Heart right ventricle (tissue), 16 donors: ENCODE data around the gene STAB2. TPM values are rescaled to one million over a fixed set of nuclear protein-coding genes. Genes with fewer than 3 reads are reported as not detected.

Source experiments
- ATAC-seq, 8 donors: fragments of 200-7000 bp; cut with Tn5 transposase; one replicate each; pipeline ENCODE4 v1.9.1; 2020; ENCODE audit warnings: mild to moderate bottlenecking in 8 of 8, moderate library complexity in 8 of 8, moderate number of reproducible peaks in 1 of 8
- DNase-seq, 2 donors: peaks; one replicate each; pipeline ENCODE4 v3.0.0-alpha.2; 2020
- H3K27ac ChIP-seq, 10 donors: fragments of 200-600 bp; sonication (generic) in 2 of 10; one replicate each; pipeline versions ENCODE4 v1.5.0 to v1.8.0; 2020 to 2022; ENCODE audit warnings: mild to moderate bottlenecking in 3 of 10
- H3K27me3 ChIP-seq, 7 donors: fragments of 200-600 bp; one replicate each; pipeline ENCODE4 v1.8.0; 2021 to 2022; ENCODE audit warnings: mild to moderate bottlenecking in 2 of 7
- H3K36me3 ChIP-seq, 9 donors: fragments of 200-600 bp; sonication (generic) in 1 of 9; one replicate each; pipeline versions ENCODE4 v1.5.0 to v1.8.0; 2020 to 2022; ENCODE audit warnings: mild to moderate bottlenecking in 2 of 9
- H3K4me1 ChIP-seq, 9 donors: fragments of 200-600 bp; sonication (generic) in 1 of 9; one replicate each; pipeline versions ENCODE4 v1.5.0 to v1.8.0; 2020 to 2022; ENCODE audit warnings: mild to moderate bottlenecking in 4 of 9
- H3K4me3 ChIP-seq, 10 donors: fragments of 200-600 bp; sonication (generic) in 2 of 10; one replicate each; pipeline versions ENCODE4 v1.5.0 to v1.8.0; 2020 to 2022; ENCODE audit warnings: mild to moderate bottlenecking in 7 of 10, moderate library complexity in 2 of 10
- H3K9me3 ChIP-seq, 11 donors: fragments of 200-600 bp in 10 of 11; sonication (generic) in 2 of 11; one replicate each; pipeline versions ENCODE4 v1.5.0 to v1.8.0; 2013 to 2022; ENCODE audit warnings: mild to moderate bottlenecking in 2 of 11, control low read depth in 1 of 11, moderate library complexity in 1 of 11
- WGBS, 2 donors: extraction: QIAGEN DNeasy Blood & Tissue Kit; methylation state at CpG; one replicate each; pipeline ENCODE4 v1.1.7; 2013; ENCODE audit warnings: inconsistent platforms in 1 of 2; 5-methylcytosine and 5-hydroxymethylcytosine counted together
- intact Hi-C, 10 donors: fragments of 100-400 bp; cut with DNase I; formaldehyde crosslinking; loops; one replicate each; pipeline versions ENCODE4 v1.11.1 to v1.14.2; 2022
- polyA plus RNA-seq, 2 donors: library from polyadenylated mRNA; stranded (reverse); fragments of 200-250 nt; gene quantifications; one replicate each; pipeline ENCODE4 v1.2.3, GENCODE V29; 2013
- total RNA-seq, 10 donors: library from RNA; stranded (reverse); fragmentation: NEBNext Ultra II Directional in 3 of 10; extraction: Animal tissue kit (Norgen Biotek cat#: 25700) in 3 of 10; gene quantifications; one replicate each; pipeline versions ENCODE4 v1.2.1 to v1.2.4, GENCODE V29; 2021 to 2023
- TF ChIP-seq, protein P1 (sequence below), 9 donors: fragments of 200-600 bp; sonication (generic) in 2 of 9; IDR thresholded peaks; one replicate each; pipeline versions ENCODE4 v1.5.0 to v1.8.0; 2021 to 2022; ENCODE audit warnings: antibody characterized with exemption in 9 of 9, mild to moderate bottlenecking in 5 of 9, moderate library complexity in 1 of 9
- donor health status: Arrhythmogenic right ventricular cardiomyopathy.
- donor health status: ischemic (EF 13 %, LVEDD 7.1; RV severe dilation, severe dysfunction).
- donor health status: healthy with polysubstance abuse.
- donor health status: DM: no; HTN: yes; CAD: no.
- donor health status: DM: no; HTN: no; CAD: no.
- donor health status: ischemic (EF 25% LVEDD 6.9; RV normal size, moderate dysfunction).
- donor health status: ischemic (EF 25% LVEDD 5.7; RV mildly dilated, moderate dysfunction).
- donor health status: healthy.
- donor health status: DM: yes; HTN: yes; CAD: no.
- donor health status: Ischemic cardiomyopathy.
- donor health status: ischemic (EF 35%, LVEDD 5.7; RV mildly dilated, moderate dysfunction).
- donor health status: nonischemic (EF 11% LVEDD 7.7; RV severe dilation, severe dysfunction).
- donor health status: DM: yes; HTN: yes; CAD: no.
- donor health status: PGD.
- donor health status: ischemic (EF 29% LVEDD 5.4; RV normal size, mild dysfunction).
- donor health status: nonischemic (EF 23%, LVEDD 6.1; RV moderate dilation, normal function).

STAB2 gene
- total and polyA plus RNA-seq, 12 donors: 0.01 to 0.50 (median 0.17) TPM; not detected in 3

DNA sequence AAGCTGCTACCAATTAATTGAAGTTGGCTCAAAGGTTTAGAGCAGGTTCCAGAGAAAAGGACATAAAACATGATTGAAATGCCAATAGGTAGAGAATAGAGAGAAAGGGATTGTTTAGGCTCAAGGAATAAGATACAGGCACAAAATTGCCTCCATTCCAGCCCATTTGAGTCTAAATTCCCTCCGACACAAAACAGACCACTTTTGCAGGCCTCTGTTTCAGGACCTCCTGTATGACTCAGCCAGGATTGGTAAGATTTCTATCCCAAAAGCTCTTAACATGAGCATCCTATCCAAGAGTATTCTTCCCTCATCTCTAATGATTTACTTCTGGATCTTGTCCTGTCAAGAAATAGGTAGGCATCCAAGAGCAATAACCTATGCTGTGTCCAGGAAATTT is 123.5 kb downstream of the STAB2 start:
- peaks cover 0 to 7% (median 0%) of the 10 kb centered on the region in 9 donors for H3K4me1 ChIP-seq
- no peak overlapping the region for H3K27ac ChIP-seq
- TF ChIP-seq, protein P1, sequence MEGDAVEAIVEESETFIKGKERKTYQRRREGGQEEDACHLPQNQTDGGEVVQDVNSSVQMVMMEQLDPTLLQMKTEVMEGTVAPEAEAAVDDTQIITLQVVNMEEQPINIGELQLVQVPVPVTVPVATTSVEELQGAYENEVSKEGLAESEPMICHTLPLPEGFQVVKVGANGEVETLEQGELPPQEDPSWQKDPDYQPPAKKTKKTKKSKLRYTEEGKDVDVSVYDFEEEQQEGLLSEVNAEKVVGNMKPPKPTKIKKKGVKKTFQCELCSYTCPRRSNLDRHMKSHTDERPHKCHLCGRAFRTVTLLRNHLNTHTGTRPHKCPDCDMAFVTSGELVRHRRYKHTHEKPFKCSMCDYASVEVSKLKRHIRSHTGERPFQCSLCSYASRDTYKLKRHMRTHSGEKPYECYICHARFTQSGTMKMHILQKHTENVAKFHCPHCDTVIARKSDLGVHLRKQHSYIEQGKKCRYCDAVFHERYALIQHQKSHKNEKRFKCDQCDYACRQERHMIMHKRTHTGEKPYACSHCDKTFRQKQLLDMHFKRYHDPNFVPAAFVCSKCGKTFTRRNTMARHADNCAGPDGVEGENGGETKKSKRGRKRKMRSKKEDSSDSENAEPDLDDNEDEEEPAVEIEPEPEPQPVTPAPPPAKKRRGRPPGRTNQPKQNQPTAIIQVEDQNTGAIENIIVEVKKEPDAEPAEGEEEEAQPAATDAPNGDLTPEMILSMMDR (IDR thresholded peaks at IDR 0.05): no peak
- H3K4me3 ChIP-seq: no peak overlapping the region
- H3K9me3 ChIP-seq: no peaks in the 10 kb centered on the region
- no peaks in the 10 kb centered on the region for H3K36me3 ChIP-seq
- H3K27me3 ChIP-seq: no peaks in the 10 kb centered on the region
- no peak for ATAC-seq
- WGBS, 2 donors: 97 to 100% methylated on average over 1 of the region's 1 CpG
- no peak for DNase-seq
- intact Hi-C loops: no loop called here

DNA sequence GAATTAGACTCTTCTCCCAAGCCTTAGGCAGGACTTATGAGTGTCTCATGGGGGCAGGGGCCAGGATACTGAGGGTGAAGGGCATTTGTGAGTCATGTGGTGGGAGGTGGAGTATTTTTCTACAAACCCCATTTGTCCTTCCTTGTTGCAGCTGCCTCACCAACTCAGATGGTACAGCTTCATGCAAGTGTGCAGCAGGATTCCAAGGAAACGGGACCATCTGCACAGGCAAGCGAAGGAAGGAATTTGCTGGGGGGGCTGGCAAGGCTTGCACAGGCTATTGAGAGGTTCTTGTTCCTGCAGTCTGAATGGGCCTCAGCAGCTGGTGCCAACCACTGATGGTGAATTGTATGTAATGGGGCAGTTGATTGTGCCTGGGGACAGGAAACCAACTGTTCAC is 125.1 kb downstream of the STAB2 start:
- WGBS, 2 donors: 81 to 87% methylated on average over 2 of the region's 2 CpGs
- TF ChIP-seq, protein P1 (IDR thresholded peaks at IDR 0.05): no peak
- intact Hi-C loops: no loop called here
- no peaks in the 10 kb centered on the region for H3K27me3 ChIP-seq
- no peak overlapping the region for H3K27ac ChIP-seq
- H3K4me1 ChIP-seq: peaks cover 0 to 7% (median 0%) of the 10 kb centered on the region in 9 donors
- DNase-seq (no peak), ATAC-seq (no peak)
- no peaks in the 10 kb centered on the region for H3K36me3 ChIP-seq
- no peaks in the 10 kb centered on the region for H3K9me3 ChIP-seq
- H3K4me3 ChIP-seq: no peak overlapping the region

DNA sequence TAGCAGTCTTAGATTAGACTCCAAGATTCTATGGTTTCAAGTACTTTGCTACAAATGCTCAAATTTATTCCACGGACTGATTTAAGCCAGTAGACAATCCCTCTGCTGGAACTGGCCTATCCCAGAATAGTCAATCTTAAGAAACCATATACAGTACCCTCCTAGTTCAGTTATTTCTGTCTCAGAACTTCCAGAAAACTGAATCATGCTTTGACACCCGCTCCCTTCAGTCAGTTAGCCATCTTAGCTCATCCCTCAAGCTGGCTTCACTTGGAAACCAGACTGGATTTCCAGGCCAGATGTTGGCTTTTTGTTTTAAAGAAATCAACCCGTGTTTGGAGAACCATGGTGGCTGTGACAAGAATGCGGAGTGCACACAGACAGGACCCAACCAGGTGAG is 128.4 kb downstream of the STAB2 start:
- Histone ChIP-seq H3K27ac (no peak overlapping the region), H3K4me1 (peaks cover 0 to 7% (median 0%) of the 10 kb centered on the region in 9 donors), H3K4me3 (no peak overlapping the region), H3K9me3 (no peaks in the 10 kb centered on the region), H3K27me3 (no peaks in the 10 kb centered on the region), H3K36me3 (no peaks in the 10 kb centered on the region)
- no peak for DNase-seq
- intact Hi-C loops: no loop called here
- TF ChIP-seq, protein P1 (IDR thresholded peaks at IDR 0.05): no peak
- ATAC-seq: no peak
- WGBS, 2 donors: 85 to 93% methylated on average over 4 of the region's 4 CpGs

DNA sequence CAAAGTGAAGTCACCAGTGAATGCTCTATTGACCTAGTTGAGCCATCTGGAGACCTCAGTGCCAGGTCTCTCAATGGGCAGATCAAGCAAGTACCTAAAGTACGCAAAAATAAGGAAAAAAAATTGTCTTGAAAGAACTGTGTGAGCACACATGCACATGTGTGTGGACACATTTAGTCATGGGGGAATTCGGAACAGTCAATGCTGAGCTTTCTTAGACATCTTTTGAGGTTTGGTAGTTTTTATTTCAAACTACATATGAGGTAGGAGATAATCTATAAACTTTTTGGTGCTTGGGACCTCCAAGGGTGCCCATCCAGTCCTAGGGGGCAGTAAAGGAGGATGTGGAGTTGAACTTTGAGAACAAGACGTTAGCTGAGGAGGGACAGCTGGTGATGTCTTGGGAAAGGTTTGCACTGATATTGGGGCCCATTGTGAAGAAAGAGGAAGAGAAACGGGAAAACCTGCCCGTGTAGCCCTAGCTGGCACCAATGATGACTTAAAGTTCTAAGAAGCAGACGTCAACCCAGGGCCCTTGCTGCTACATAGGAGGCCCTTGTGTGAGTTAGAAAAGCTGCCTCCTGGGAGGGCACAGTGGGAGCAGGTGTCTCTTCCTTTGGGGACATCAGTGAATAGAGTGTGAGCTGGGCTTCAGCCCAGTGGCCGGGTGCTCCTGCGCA is 129.6 kb downstream of the STAB2 start:
- H3K4me3 ChIP-seq: no peak overlapping the region
- TF ChIP-seq, protein P1 (IDR thresholded peaks at IDR 0.05): no peak
- H3K4me1 ChIP-seq: peaks cover 0 to 7% (median 0%) of the 10 kb centered on the region in 9 donors
- H3K36me3 ChIP-seq: no peaks in the 10 kb centered on the region
- H3K27me3 ChIP-seq: no peaks in the 10 kb centered on the region
- H3K9me3 ChIP-seq: no peaks in the 10 kb centered on the region
- intact Hi-C loops: no loop called here
- no peak overlapping the region for H3K27ac ChIP-seq
- no peak for ATAC-seq
- no peak for DNase-seq
- 91 to 93% methylated on average over 8 of the region's 8 CpGs for whole genome bisulfite sequencing, 2 donors
